Nephron progenitor cell (in vitro differentiated cells): ENCODE results near the gene OR6C2.
"Not testable (repeated sequence)": the region's sequence is repeated elsewhere in the genome, so short reads cannot be mapped to it uniquely, and the experiment has no call there.

Source experiments
- DNase-seq: peaks from one replicate; pipeline ENCODE4 v3.0.0; 2021
- H3K27ac Mint-ChIP-seq: 2 replicates; pipeline ENCODE4 v1.8.0; 2021; ENCODE audit warnings: mild to moderate bottlenecking, moderate library complexity, mixed read lengths
- H3K27me3 Mint-ChIP-seq: 2 replicates; pipeline ENCODE4 v1.8.0; 2021; ENCODE audit warnings: mild to moderate bottlenecking, low read depth, mixed read lengths; ENCODE audit not compliant: poor library complexity
- H3K36me3 Mint-ChIP-seq: 2 replicates; pipeline ENCODE4 v1.8.0; 2021; ENCODE audit warnings: low read depth, mixed read lengths
- H3K4me1 Mint-ChIP-seq: 2 replicates; pipeline ENCODE4 v1.8.0; 2021; ENCODE audit warnings: mixed read lengths
- H3K4me3 Mint-ChIP-seq: 2 replicates; pipeline ENCODE4 v1.8.0; 2021; ENCODE audit warnings: mild to moderate bottlenecking, moderate library complexity, mixed read lengths
- H3K9me3 Mint-ChIP-seq: 2 replicates; pipeline ENCODE4 v1.8.0; 2021; ENCODE audit warnings: mild to moderate bottlenecking, moderate library complexity, mixed read lengths
- CTCF ChIP-seq: fragments of 200-600 bp; sonication (generic); IDR thresholded peaks from 2 replicates; pipeline ENCODE4 v1.5.0; 2021; ENCODE audit warnings: antibody characterized with exemption

The OR6C2 gene

GRCh38 chr12:55443776-55444175 lies at the start of gene OR6C2:
Gene OR6C2, plus strand, starts transcription at chr12:55444076. Its CDS starts 8,138 bp downstream, at chr12:55452214.
- H3K4me1 Mint-ChIP-seq = no peaks in the 10 kb centered on the region
- DNase-seq = no peak
- no peak for TF ChIP-seq CTCF
- no peak within 1 kb of the TSS for H3K27ac Mint-ChIP-seq
- H3K9me3 Mint-ChIP-seq = peaks cover 32% of the 10 kb centered on the region
- H3K27me3 Mint-ChIP-seq = peaks cover 4% of the 10 kb centered on the region
- H3K36me3 Mint-ChIP-seq = peaks cover 9% of the 10 kb centered on the region
- H3K4me3 Mint-ChIP-seq = no peak within 1 kb of the TSS

DNA sequence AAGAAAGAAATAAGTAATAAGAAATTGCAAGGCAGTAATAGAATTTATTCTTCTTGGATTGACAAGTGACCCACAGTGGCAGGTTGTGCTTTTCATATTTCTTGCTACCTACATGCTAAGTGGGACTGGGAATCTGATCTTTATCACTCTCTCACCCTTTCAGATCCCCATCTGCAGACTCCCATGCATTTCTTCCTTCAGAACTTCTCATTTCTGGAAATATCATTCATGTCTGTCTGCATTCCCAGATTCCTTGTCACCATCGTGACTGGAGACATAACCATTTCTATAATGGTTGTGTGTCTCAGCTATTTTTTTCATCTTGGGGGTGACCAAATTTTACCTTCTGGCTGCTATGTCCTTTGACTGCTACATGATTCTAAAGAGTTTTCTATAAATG lies 47.5 kb upstream of the OR6C2 start:
- no peak overlapping the region for H3K4me3 Mint-ChIP-seq
- H3K4me1 Mint-ChIP-seq = no peaks in the 10 kb centered on the region
- no peaks in the 10 kb centered on the region for H3K36me3 Mint-ChIP-seq
- no peak overlapping the region for H3K27ac Mint-ChIP-seq
- no peak for DNase-seq
- no peaks in the 10 kb centered on the region for H3K9me3 Mint-ChIP-seq
- peaks cover 3% of the 10 kb centered on the region for H3K27me3 Mint-ChIP-seq
- TF ChIP-seq CTCF = no peak

DNA sequence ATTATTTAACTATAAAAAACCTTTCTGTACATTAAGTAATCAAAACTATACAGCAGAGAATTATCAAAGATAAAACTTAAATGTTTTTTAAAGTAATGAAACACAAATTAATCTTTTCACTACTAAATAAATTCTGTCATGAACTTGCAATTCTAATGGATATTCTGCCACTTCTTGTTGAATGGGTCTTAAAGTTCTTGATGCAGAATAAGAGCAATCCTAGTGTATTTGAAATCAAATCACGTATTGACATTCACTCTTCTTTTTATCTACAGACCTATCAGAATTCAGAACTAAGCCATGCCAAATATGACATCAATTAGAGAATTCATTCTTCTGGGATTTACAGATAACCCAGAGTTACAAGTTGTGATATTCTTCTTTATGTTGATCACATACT lies 43.6 kb upstream of the OR6C2 start, which contains the start of gene OR6C65:
OR6C65 (plus strand) TSS at position 301 of the 400 bp plus-strand sequence; CDS start at position 301, 0 bp downstream.
- Mint-ChIP-seq H3K4me3 (no peak within 1 kb of the TSS), H3K36me3 (no peaks in the 10 kb centered on the region), H3K27ac (no peak within 1 kb of the TSS), H3K27me3 (peaks cover 3% of the 10 kb centered on the region), H3K4me1 (no peaks in the 10 kb centered on the region), H3K9me3 (peaks cover 4% of the 10 kb centered on the region)
- DNase-seq = no peak
- TF ChIP-seq CTCF = no peak

- DNase-seq = no peak
- Mint-ChIP-seq H3K27ac (no peak overlapping the region), H3K4me1 (no peaks in the 10 kb centered on the region), H3K36me3 (no peaks in the 10 kb centered on the region), H3K27me3 (peaks cover 2% of the 10 kb centered on the region), H3K9me3 (peaks cover 11% of the 10 kb centered on the region), H3K4me3 (no peak overlapping the region)
- TF ChIP-seq CTCF = no peak
Measured at GRCh38 chr12:55407866-55408265, 36.0 kb upstream of the OR6C2 start.

GRCh38 chr12:55409133-55409532 lies 34.7 kb upstream of the OR6C2 start:
- H3K9me3 Mint-ChIP-seq, H3K36me3 Mint-ChIP-seq, H3K27me3 Mint-ChIP-seq, H3K4me1 Mint-ChIP-seq, DNase-seq, H3K27ac Mint-ChIP-seq, H3K4me3 Mint-ChIP-seq: not testable (repeated sequence)

DNA sequence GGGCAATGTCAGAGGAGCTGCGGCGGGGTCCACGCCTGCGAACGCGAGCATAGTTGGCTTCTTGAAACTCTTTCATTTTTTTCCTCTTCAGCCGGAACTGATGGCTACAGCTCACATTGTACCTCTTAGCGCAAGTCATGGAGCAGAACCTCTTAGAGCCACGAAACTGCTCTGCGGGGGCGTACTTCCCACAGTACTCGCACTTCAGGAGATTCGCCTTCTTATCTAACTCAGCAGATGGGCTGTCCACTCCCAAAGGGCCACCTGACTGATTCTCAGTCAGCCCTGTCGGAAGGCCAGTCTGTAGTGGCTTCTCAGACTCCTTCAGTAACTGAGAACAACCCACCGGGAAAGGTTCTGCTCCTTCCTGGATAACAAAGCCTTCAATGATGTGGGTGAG lies 31.7 kb upstream of the OR6C2 start:
- H3K27ac Mint-ChIP-seq, H3K4me3 Mint-ChIP-seq, H3K4me1 Mint-ChIP-seq, H3K27me3 Mint-ChIP-seq, DNase-seq: not testable (repeated sequence)
- peaks cover 10% of the 10 kb centered on the region for H3K36me3 Mint-ChIP-seq
- H3K9me3 Mint-ChIP-seq = peaks cover 26% of the 10 kb centered on the region

- not testable (repeated sequence) for H3K4me3 Mint-ChIP-seq, H3K27me3 Mint-ChIP-seq
Measured at GRCh38 chr12:55413498-55414388, 30.1 kb upstream of the OR6C2 start.

GRCh38 chr12:55414396-55414823 lies 29.5 kb upstream of the OR6C2 start:
- H3K4me3 Mint-ChIP-seq, H3K4me1 Mint-ChIP-seq, H3K27me3 Mint-ChIP-seq: not testable (repeated sequence)
- Mint-ChIP-seq H3K9me3 (peaks cover 23% of the 10 kb centered on the region), H3K36me3 (peaks cover 12% of the 10 kb centered on the region), H3K27ac (peak overlapping the region; percentile 61)
- peak; percentile 10 for DNase-seq

More at GRCh38 chr12:55413498-55414388, 30.1 kb upstream of the OR6C2 start:
- H3K4me1 Mint-ChIP-seq, H3K27ac Mint-ChIP-seq, DNase-seq: not testable (repeated sequence)
- Mint-ChIP-seq H3K36me3 (peaks cover 12% of the 10 kb centered on the region), H3K9me3 (peaks cover 23% of the 10 kb centered on the region)

DNA sequence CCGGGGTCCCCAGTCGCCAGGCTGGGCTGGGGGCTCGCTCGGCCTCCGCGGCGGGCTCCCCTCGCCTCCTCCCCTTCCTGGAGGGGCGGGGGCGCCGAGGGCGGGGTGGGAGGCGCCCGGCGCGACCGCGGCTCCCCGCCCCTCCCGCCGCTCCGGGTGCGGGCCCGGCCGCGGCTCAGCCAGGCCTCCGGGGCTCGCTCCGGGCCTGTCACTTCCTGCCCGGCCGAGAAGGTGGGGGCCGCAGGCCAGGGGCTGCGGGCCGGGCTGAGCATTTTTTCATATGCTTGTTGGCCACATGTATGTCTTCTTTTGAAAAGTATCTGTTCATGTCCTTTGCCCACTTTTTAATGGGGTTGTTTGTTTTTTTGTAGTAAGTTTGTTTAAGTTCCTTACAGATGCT lies 29.0 kb upstream of the OR6C2 start:
- H3K9me3 Mint-ChIP-seq = peaks cover 23% of the 10 kb centered on the region
- H3K27me3 Mint-ChIP-seq, H3K4me1 Mint-ChIP-seq, DNase-seq: not testable (repeated sequence)
- H3K4me3 Mint-ChIP-seq = peak overlapping the region; percentile 66
- H3K36me3 Mint-ChIP-seq = peaks cover 12% of the 10 kb centered on the region
- peak overlapping the region; percentile 29 for H3K27ac Mint-ChIP-seq
